NCI-H748 (cell line): ENCODE data around the gene TOM1L2.

Source experiments
- DNase-seq: peaks from one replicate; lab custom pipeline; 2025; ENCODE audit not compliant: unreplicated experiment; lab: John Stamatoyannopoulos, UW

The TOM1L2 gene

GRCh38 chr17:17900615-17901520, 71.3 kb downstream of the TOM1L2 start:
- DNase-seq: peak; percentile 16

DNA sequence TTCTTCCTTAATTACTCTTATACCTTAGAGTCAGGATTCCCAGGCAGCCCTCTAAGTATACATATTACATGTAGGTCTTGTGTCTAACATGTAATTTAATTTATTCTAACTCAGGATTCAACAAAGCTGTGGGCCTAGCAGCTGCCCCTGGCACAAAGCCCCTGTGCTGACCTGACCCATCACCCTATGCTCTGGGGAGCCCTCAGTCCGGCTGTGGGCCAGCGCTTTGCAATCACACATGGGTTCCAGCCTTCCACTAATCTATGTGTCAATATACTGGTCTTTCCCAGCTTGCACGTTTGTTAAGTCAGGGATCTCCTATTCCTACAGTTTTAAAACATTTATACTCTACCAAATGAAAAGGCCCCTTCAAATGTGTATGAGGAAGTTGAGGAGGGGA, 72.7 kb downstream of the TOM1L2 start:
- DNase-seq: no peak

DNA sequence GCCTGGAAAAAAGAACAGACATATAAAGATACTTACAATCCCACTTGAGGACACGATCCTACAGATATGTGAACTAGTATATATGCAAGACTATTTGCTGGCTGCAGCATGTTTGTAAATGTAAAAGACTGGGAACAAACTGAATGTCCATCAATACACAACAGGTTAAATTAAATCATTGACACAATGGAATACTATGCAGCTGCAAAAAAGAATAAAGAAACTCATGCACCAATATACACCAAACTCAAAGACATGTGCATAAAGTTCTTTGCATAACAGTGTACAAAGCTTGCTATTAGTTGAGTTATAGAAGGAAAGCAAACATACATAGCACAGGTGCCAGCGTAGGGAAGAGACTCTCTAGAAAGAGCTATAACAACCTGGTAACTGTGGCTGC, 73.5 kb downstream of the TOM1L2 start:
- DNase-seq: no peak

DNA sequence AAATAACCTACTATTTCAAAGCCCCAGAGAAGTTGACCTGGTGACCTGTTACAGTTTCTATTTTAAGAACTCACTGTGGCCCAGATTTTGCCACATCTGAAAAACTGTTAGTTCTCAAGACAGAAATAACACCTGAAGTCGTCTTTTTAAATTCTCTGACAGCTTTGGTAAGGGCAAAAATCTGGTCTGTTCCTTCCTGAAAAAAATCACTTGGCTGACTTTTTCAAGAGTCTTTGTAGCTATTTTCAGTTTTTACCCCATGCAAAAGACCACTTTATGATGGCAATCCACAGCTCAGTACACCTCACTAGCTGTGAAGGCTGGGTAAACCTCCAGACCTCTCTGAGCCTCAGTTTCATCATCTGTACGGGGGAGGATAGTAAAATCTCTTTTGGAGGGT, 74.8 kb downstream of the TOM1L2 start:
- no peak for DNase-seq

GRCh38 chr17:17896746-17897145, 75.5 kb downstream of the TOM1L2 start:
- no peak for DNase-seq

DNA sequence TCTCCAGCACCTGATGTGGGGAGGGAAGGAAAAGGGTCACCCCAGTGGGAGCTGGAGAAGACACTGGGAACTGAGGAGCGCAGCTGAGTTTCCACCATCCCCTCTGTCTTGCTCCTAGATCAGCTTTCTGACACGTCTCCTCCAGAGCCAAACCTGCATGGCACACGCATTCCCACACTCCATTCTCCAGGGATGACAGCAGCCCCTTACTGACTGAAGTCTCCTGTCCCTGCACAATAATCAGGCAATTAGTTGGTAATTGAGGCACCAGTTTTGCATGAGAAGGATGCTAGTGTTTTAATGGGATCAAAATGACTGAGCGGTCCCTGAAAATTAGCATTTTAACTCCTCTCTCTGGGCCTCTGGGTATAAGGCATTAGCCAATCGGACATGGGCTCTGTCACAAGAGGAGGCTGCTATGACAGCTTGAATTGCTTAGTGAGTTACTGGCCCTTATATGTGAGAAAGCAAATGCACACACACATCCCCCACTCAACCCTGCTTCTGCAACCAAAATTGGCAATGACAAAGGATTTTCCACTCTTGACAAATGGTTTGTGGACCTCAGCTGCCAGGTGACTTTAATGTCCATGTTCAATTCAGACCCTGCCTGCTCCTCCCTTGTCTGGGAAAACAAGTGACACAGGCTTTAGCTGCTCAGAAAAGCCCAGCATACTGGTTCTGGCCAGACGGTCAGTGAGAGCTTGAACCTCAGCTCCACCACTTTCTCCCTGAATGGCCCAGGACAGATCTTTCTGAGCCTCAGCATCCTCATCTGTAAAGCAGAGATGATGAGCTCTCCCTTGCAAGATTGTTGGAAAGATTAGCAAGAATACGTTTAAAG, 78.2 kb downstream of the TOM1L2 start:
- no peak for DNase-seq

DNA sequence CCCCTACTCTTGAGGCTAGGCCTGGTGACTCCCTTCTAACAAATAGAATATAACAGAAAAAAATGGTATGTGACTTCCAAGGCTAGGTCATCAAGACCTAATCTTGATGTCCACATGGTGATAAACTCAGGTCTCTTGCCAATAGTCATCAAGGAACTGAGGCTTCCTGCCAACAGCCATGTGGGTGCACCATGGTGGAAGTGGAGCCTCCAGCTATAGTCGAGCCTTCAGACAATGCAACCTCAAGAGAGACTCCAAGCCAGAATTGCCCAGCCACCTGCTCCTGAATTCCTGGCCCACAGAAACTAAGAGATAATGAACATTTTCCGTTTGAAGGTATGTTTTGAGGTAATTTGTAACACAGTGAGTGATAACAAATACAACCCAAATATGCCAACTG, 79.5 kb downstream of the TOM1L2 start:
- no peak for DNase-seq

GRCh38 chr17:17892009-17892408, 80.2 kb downstream of the TOM1L2 start:
- DNase-seq: no peak

- peak; percentile 59 for DNase-seq
Measured at GRCh38 chr17:17890773-17891759, 81.1 kb downstream of the TOM1L2 start.

- no peak for DNase-seq
Measured at GRCh38 chr17:17889922-17890321, 82.3 kb downstream of the TOM1L2 start.

- DNase-seq: no peak
Measured at GRCh38 chr17:17888821-17889220, 83.4 kb downstream of the TOM1L2 start.

DNA sequence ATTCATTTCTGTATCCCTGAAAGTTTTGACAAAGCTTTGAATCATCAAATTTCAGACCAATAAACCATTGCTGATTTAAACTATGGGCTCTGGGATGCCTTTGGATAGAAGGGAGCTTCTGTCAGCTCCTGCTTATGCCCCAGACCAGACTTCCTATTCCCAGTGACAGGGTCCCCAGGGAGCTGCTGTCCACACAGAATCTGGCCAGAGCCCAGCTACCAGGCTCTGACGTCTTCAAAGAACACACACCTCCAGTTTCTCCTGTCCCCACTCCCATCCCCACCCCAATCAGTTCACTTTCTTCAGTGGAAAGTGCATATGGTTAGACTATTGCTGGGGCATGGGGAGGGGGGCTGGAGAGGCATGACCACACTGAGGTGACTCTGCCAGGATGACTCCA, 83.8 kb downstream of the TOM1L2 start:
- no peak for DNase-seq

GRCh38 chr17:17887752-17888304, 84.4 kb downstream of the TOM1L2 start:
- no peak for DNase-seq

- DNase-seq: no peak
Measured at GRCh38 chr17:17886726-17887125, 85.5 kb downstream of the TOM1L2 start.

GRCh38 chr17:17886226-17886625, 86.0 kb downstream of the TOM1L2 start:
- DNase-seq: no peak

GRCh38 chr17:17884391-17885357, 87.5 kb downstream of the TOM1L2 start:
- no peak for DNase-seq

- no peak for DNase-seq
Measured at GRCh38 chr17:17883801-17884200, 88.4 kb downstream of the TOM1L2 start.

GRCh38 chr17:17882082-17882581, 90.1 kb downstream of the TOM1L2 start:
- DNase-seq: no peak

GRCh38 chr17:17880577-17881196, 91.5 kb downstream of the TOM1L2 start:
- no peak for DNase-seq
